GM06990 (cell line): ENCODE measurements around the gene MRPL40.

Experiments
- DNase-seq: peaks from one replicate; pipeline ENCODE4 v3.0.0-alpha.2; 2011; ENCODE audit not compliant: insufficient read length; ENCODE audit errors: extremely low read depth
- H3K27me3 ChIP-seq: replicated peaks from 2 replicates; pipeline ENCODE4 v1.6.0; 2011; ENCODE audit warnings: low read length; ENCODE audit not compliant: control insufficient read depth, insufficient read depth
- H3K36me3 ChIP-seq: 2 replicates; pipeline ENCODE4 v1.5.1; 2011; ENCODE audit warnings: low read length; ENCODE audit not compliant: control insufficient read depth, insufficient read depth
- H3K4me3 ChIP-seq: replicated peaks from 2 replicates; pipeline ENCODE4 v1.5.1; 2011; ENCODE audit warnings: low read depth, mild to moderate bottlenecking, control low read depth, low read length
- CTCF ChIP-seq: IDR thresholded peaks from 2 replicates; pipeline ENCODE4 v1.5.1; 2011; ENCODE audit warnings: low read length, control low read depth, mild to moderate bottlenecking, inconsistent platforms; ENCODE audit not compliant: insufficient read depth, poor library complexity, severe bottlenecking

MRPL40 gene

GRCh38 chr22:19455585-19456370, 23.4 kb downstream of the MRPL40 start:
- Histone ChIP-seq H3K36me3 (peaks cover 35% of the 10 kb centered on the region), H3K27me3 (no peaks in the 10 kb centered on the region), H3K4me3 (no peak overlapping the region)
- DNase-seq = no peak
- no peak for TF ChIP-seq CTCF

GRCh38 chr22:19456541-19456940, 24.2 kb downstream of the MRPL40 start:
- no peak for TF ChIP-seq CTCF
- no peaks in the 10 kb centered on the region for H3K27me3 ChIP-seq
- DNase-seq = no peak
- peaks cover 35% of the 10 kb centered on the region for H3K36me3 ChIP-seq
- no peak overlapping the region for H3K4me3 ChIP-seq

- Histone ChIP-seq H3K27me3 (no peaks in the 10 kb centered on the region), H3K36me3 (peaks cover 34% of the 10 kb centered on the region), H3K4me3 (no peak overlapping the region)
- no peak for TF ChIP-seq CTCF
- no peak for DNase-seq
These were observed 25.6 kb downstream of the MRPL40 start for GRCh38 chr22:19457828-19458428.

GRCh38 chr22:19460036-19460435, 27.7 kb downstream of the MRPL40 start:
- DNase-seq = no peak
- Histone ChIP-seq H3K4me3 (no peak overlapping the region), H3K27me3 (no peaks in the 10 kb centered on the region), H3K36me3 (peaks cover 23% of the 10 kb centered on the region)
- TF ChIP-seq CTCF = no peak

GRCh38 chr22:19461506-19461905, 29.2 kb downstream of the MRPL40 start:
- no peak for TF ChIP-seq CTCF
- DNase-seq = no peak
- Histone ChIP-seq H3K27me3 (no peaks in the 10 kb centered on the region), H3K36me3 (peaks cover 18% of the 10 kb centered on the region), H3K4me3 (no peak overlapping the region)
